ENCODE data around the gene ZNF677.

GRCh38 chr19:53275480-53275879 lies 20.8 kb upstream of the ZNF677 start:
- TF ChIP-seq, protein P1, sequence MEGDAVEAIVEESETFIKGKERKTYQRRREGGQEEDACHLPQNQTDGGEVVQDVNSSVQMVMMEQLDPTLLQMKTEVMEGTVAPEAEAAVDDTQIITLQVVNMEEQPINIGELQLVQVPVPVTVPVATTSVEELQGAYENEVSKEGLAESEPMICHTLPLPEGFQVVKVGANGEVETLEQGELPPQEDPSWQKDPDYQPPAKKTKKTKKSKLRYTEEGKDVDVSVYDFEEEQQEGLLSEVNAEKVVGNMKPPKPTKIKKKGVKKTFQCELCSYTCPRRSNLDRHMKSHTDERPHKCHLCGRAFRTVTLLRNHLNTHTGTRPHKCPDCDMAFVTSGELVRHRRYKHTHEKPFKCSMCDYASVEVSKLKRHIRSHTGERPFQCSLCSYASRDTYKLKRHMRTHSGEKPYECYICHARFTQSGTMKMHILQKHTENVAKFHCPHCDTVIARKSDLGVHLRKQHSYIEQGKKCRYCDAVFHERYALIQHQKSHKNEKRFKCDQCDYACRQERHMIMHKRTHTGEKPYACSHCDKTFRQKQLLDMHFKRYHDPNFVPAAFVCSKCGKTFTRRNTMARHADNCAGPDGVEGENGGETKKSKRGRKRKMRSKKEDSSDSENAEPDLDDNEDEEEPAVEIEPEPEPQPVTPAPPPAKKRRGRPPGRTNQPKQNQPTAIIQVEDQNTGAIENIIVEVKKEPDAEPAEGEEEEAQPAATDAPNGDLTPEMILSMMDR (IDR thresholded peaks at IDR 0.05), result no peak
- TF ChIP-seq POLR2A (IDR thresholded peaks at IDR 0.05), result no peak

Data from adrenal gland (tissue), 5 donors.